NCI-H2171 treated with DMSO at 0.1 percent for 48 hours (cell line): ENCODE data around the gene GPR87.

ENCODE experiments used
- DNase-seq: peaks from one replicate; lab custom pipeline; 2025; lab: John Stamatoyannopoulos, UW

Gene GPR87

DNA sequence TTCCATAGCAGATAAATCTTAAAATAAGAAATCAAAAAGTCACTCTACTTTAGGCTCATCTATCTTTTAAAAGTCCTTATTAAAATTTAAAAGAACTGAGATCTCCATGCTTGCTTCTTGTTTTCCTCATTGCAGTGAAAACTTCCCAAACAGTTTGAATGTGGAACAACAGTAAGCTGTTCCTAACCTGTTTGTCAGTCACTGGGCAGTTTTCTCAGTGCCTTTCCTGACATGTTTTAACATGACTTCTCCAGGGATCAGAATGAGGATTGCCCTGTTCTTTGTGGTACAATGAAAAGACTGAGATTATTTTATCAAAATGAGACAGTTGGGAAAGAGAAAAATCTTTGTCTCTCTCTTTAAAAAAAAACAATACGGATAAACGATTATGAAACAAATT lies 774 bp downstream of the GPR87 start:
- no peak for DNase-seq

DNA sequence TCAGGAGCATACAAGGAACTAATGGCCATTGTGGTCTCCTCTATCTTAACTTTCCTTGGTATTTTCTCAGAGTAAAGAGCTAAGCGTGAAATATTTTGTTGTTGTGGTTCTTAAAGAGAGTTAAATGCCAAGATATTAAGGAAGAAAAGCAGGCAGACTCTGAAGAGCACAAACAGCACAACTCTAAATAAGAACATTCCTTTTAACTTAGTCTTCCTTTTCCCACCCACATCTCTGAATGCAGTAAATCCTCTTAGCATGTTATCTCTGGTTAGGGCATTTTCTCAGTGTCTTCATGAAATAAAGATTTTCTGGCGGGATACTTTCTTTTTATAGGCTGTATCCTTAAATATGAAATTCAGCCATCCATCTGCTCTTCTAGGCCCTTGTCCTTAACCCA lies 1.5 kb downstream of the GPR87 start:
- no peak for DNase-seq

DNA sequence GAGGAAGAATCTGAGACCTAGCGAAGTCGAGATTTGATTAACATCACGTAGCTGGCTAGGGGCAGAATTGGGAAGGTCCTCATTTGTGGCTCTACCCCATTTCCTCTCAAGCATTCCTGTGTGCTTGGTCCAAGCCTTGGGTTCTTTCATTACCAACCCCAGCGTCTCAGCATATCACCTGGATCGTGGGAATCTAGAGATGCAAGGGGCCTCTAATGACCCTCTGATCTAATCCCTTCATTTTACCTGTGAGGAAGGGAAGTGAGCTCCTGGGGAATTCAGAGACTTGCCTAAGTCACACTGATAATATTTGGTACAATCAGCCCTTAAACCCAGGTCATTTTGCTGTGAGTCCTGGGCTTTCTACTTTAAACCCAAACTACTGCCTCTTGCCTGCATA lies 2.0 kb downstream of the GPR87 start:
- DNase-seq: no peak

DNA sequence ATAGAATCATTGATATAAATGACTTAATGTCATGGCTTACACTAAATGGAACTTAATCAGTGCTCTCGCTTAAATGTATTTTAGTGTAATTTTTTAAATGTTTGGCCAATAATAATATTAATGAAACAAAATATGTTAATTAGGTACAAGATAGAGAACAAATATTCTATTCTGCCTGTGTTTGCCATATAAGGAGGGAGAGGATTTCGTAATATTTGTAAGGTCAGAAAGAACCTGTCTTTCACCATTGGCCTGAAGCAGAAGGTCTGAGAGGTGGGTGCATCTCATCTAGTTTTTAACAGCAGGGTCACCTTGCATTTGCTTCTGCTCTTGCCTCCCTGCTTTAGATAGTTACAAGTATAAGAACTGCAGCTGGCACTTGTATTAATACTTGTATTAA lies 2.5 kb downstream of the GPR87 start:
- DNase-seq: no peak

DNA sequence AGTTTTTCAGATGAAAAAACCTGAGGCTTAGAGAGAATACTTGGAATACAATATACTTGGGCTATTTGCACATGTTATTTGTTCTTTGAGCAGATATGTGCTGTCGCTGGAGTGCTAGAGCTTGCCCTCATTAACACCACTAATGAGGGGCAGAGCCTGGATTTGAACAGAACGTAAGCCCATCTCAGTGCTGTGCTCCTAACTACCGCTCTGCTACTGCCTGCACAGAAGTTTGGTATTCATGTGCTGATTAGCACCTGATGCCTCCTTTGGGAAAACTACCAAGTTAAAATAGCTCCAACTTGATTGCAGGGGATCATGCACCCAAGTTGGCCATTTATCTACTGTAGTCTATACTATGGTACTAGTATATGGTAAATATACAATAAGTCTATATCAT lies 3.6 kb downstream of the GPR87 start:
- no peak for DNase-seq

DNA sequence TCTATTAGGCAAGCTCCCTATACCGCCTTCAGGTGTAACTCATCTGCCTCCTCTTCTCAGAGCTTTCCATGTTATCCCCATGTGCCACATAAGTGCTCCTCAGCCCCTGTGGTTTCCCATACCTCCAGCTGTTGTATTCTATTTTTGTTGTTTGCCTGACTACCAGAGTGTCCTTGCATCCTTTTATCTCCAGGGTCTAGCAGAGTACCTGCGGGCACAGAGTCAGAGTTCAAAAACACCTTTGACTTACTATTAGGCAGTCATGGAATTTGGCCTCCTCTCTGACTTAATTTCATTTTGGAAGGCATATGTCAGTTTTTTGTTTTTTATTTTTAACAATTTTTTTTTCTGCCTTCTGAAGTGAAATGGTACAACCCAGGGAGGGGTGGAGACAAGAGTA lies 7.1 kb downstream of the GPR87 start:
- no peak for DNase-seq

DNA sequence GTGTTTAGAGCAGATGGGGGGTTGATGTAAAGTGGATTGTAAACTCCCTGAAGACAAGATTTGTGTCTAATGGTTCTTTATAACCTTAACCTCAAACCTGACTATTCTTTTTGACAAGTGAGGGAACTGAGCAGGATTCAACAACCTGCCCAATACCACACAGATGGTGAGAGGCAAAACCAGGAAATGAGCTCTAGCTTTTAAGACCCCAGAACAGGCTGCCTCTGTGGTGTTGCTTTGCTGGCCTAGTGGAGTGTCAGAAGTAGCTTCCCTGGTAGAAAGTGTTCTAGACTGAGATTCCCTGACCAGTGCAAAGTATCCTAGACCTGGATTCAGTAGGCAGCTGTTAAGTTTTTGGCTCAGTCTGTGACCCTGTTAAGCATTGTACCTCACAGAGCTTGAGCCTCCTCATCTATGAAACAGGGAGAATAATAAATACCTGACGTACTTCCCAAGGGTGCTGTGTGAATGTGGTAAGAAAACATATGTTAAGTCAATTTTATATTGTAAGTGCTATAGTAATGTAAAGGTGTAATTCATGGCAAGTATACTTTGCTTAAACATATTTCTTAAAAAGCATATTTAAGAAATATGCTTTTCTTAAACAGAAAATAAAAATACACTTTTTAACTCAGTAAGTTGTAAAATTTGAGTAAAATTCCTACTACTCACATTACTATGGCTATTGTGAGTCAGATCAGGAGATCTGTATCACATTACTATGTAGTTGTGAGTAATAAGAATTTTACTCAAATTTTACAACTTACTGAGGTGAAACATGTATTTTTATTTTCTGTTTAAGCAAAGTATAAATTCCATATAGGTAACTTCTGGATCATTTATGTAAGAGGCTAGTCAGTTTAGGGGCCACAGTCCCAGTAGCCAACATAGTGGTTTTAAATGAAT lies 8.8 kb downstream of the GPR87 start:
- no peak for DNase-seq

DNA sequence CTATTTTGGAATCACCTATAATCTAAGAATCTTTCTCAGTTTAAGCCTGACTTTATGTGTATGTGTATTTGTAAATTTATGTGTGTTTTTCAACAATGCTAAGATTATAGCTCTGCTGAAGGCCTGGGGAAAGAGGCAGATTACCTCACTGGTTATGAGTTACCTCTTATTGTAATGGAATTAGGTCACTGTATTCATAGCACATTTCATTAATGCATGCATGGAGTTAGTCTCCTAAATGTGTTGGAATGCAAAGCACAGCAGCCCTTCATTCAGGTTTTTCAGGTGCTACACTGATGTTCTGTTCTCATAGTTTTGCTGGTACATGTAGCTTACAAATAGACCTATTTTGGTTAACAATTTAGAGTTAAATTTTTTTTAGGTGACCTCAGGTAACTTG lies 9.5 kb downstream of the GPR87 start:
- no peak for DNase-seq

DNA sequence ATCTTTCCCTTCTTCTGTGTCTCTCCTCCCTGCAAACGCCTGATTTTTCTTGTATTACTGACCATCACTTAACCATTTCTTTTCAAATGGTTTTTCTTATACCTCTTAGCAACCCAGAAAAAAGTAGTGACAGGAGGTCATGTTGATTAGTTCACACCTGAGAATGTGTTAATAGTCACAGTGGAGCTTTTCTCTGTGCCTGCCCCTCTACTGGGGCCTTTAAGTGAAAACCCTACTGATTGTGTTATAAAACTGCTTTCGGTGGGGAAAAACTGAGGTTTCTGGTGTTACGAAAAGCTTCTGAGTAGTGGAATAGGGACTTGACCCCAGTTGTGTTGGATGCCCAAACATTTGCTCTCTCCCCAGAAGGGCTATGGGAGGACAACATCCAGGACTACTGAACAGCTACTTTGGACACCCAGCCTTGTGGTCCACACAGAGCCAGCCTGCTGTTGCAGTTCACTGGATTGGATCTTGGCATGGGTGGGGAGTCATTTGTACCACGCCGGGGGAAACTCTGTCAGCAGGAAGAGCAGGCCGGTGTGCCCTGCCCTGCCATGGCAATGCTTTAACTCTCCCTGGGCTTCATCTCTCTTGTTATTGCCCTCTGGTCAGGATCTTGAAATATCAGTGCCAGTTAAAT lies 10.3 kb downstream of the GPR87 start:
- no peak for DNase-seq

DNA sequence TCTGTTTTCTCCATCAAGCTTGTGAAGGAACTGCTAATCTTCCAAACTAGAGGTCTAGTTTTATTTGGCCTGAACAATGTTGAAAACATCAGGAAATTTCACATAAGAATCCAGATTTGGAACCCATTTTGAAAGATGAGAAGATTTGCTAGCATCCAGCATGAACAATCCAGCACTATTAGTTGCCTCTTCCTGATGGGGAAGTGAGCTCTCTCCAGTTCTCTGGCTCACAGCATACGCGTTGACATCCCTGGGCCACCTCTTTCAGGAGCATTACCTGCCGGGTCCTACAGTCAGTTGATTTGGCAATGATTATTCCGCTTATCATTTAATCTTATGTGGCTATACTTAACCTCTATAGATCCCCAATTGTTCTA lies 10.9 kb downstream of the GPR87 start:
- no peak for DNase-seq

DNA sequence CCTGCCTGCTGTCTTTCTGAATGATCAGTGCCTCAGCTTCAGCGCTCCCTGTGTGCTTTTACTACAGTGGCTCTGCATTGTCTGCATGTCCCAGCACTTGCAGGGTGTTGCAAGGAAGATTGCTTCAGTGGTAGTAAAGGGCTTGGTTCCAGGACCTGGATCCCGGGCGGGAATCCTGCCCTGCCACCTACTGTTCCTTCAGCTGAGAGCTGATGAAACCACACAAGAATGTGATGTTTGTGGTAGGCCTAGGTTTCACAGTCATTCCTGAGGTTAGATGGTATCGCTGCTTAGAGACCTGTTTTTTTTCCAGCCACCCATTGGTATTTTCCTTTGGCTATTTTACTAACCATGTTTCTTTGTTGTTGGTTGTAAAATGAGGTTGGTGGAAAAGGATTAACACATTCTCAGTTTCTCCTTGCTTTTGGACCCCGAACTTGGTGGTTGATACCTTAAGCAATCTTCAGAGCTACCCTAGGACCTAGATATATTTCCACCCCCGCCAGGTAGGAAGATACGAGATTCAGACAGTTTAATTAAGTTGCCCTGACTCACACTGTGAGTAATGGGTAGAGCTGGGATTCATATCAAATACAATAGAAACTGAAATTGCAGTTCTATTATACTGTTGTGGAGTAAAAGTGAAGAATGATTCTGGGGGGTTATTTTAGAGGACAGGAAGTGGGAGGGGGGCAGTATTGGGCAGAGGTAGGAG lies 11.4 kb downstream of the GPR87 start:
- no peak for DNase-seq

DNA sequence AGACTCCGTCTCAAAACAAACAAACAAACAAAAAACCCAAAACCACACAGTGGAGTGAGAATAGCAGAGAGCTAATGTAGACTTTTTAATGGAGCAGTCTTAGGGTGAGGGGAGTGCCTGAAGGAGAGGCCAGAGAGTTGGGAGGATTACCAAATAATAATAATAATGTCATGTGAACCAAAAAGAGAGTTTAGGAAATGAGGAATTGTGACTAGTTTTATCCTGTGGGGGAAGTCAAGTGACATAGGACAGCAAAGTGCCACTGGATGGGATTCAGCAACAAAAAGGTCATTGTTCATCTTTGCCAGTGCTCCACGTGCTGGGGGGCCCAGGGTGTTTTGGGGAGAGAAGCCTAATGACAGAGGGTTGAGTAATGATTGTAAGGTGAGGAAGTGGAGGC lies 12.9 kb downstream of the GPR87 start:
- no peak for DNase-seq

DNA sequence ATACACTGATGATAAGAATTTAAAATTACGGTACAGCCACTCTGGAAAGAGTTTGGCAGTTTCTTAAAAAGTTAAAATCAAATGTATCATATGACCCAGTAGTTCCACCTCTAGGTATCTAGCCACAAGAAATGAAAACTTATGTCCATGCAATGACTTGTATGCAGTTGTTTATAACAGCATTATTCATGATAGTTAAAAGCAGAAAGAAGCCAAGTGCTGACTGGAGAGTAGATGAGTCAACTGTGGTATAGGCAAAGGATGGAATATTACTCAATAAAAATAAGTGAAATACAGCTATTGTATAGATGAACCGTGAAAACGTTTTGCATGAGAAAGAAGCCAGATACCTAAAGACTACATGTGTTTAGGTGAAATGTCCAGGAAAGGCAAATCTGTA lies 14.8 kb downstream of the GPR87 start:
- no peak for DNase-seq

DNA sequence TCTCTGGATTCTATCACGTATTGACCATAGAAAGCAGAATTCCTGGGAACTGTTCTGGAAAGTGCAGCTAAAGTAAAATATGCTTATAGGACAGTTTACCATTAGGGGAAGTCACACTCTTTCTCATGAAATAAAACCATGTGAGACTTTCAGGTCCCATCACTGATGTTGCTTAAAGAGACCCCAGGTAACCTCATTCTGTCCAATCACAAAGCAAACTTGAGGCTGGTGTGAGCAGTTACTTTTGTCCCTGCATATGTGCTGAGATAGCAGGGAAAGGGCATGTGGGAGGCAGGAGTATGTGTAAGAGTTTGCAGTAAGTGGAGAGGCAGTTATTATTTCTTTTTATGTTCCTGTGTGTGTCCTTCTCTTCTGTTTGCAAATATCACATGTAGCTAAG lies 16.1 kb downstream of the GPR87 start:
- no peak for DNase-seq

DNA sequence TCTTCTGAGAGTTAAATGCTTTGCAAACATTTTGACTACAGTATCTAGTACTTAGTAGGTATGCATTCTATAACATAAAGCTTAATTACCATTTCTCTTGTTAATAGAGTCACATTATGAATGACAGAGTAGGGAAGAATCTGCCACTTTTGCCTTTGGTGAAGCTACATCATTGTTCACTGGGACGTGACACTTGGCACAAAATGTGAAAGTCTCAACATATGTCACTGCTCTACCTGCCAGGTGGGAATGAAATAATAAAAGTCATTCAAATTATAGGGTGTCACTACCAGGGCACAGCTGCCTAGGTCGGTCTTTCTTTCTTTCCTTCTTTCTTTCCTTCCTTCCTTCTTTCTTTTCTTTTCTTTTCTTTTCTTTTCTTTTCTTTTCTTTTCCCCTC lies 17.6 kb downstream of the GPR87 start:
- DNase-seq: peak; percentile 83

DNA sequence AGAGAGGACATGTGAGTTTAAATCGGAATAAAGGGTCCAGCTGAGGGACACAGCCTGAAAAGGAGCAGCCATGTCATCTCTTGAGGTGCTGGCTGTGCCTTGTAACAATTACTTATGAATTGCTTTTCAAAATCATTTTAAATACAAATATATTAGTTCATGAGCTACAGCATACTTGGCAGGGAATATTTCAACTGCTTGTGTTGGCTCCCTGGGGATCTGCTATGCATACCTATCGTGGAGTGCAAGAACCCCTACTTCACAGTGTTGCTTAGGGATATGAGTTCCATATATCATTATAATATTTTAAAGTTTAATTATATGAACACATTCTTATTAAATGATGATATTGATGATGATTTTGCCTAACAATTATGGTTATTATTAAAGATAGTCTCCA lies 19.2 kb downstream of the GPR87 start:
- no peak for DNase-seq

DNA sequence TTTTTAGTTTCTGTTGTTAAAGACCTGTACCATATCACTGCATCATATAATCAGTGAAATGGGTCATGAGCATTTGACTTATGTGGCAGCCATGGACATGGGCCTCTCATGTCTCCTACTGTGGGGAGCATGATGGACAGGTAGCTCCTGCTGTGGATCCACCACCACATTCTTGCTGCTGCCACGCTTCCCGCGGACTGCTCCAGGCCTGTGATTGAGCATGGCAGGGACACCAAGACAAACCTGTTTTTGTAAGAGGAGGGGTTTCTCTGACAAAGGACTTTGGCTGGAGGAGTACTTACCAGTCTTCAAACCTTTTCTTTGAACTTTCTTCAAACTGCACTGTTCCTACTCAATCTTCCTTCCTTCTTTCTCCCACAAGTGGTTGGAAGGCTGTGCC lies 20.4 kb downstream of the GPR87 start:
- no peak for DNase-seq

DNA sequence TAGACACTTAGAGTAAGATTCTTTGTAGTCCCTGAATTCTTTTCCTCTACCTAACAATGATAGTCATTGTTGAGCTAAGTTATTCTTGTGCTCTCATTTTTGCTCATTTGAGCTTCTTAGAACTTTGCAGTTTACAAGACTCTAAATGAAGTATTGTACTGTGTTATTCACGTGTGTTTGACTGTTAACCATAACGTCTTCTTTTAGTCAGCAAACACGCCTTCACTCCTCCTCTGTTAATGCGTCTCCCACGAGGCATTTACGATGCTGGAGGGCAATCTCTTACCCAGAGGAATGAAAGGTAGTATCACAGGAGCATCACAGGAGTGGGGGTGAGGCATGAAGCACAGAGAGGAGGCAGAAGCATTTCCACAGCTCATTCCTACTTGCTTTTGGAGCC lies 23.5 kb downstream of the GPR87 start:
- no peak for DNase-seq

DNA sequence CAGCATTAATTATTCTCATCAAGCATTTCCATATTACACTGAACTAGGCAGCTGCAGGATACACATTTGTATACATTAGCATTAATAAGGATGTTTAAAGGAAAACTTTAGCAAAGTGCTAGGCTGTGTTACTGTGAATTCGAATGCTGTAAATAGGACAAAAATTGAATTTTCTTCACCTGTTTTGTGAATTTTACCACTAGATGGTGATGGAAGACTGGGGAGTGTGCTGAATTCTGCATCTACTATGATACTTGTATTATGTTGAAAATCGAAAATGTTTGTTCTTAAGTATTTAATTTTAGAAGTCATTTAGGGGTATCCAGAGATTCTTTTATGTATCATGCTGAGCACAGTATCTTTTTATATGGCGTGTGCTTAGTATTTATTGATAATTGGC lies 25.9 kb downstream of the GPR87 start:
- peak; percentile 36 for DNase-seq

DNA sequence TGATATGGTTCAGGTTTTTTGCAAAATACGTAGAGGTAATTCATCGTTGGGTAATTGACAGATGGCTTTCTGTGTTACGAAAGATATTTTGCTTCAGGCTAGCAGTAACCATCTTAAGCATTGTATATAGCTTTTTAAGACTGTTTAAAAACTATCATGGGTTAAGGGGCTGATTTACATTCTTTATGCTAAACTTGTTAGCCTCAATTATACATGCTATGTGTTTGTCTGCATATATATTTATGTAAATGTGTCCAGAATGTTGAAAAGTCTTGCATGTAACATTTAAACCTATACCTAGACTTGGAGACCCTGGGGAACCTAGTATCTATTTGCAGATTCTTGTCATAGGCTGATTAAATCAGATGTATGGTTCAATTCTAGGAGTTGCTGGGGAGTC lies 27.2 kb downstream of the GPR87 start:
- DNase-seq: no peak

DNA sequence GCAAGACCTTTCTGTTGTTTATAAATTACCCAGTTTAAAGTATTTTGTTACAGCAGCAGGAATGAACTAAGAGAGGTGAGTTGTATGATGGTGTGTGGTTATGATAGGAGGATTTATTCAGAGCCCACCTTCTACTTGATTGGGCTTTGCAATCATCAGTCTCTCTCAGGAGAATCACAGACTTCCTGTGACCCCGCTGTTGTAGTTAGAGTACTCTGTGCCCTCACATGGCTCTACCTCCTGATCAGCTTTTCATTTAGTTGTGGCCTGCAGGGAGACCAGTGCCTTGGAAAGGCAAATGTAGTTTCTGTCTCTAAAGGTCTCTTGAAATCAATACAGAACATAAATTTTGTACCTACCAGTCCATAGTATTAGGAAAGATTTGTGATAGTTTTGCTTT lies 30.7 kb downstream of the GPR87 start:
- no peak for DNase-seq

DNA sequence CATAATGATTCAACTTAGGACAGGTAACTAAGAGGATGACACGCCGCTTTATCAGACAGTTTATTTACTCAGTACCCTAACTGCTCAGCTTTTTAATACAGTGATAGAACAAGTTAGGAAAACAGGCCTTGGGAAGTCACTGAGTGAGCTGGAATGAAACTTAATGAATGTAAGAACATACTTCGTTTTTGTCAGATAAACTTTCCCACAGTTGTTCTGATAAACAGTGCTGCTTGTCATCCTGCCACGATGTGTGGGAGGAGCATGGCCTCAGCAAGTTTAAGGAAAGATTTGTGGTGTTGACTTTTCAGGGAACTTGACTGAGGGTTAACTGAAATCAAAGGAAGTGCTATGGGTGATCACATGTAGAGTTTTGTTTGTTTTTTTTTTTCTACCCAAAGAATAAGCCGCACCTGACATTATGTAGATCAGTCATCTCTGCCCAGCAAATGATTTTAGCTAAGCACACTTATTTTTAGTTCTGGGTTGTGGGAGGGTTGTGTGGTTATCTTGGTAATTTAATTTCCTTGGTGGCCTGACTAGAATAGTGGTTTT lies 32.6 kb downstream of the GPR87 start:
- DNase-seq: no peak

DNA sequence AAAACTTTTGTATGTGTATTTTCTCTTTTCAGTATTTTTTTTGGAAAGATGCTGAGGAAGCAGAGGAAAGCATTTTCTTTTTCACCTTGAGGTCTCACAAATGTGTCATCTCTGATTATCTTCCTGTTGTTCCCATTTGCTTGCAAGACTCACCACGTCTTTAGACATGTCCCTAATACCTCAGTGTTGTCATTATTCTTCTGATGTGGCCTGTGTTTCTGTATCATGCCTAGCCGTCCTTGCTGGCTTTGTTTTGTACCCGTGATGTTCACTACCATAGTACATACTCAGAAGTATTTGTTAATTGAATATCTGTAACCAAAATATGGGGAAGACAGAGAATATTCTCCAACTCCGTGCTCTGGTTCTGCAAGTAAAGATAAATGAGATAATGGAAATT lies 33.2 kb downstream of the GPR87 start:
- no peak for DNase-seq
